Mucosa of rectum (tissue), 2 donors: ENCODE results near the gene BBS4.

Source experiments
- H3K27ac ChIP-seq, 2 donors: one replicate each; pipeline ENCODE4 v1.7.0; 2013; ENCODE audit warnings: inconsistent platforms in 2 of 2, low read depth in 2 of 2, low read length in 2 of 2
- H3K27me3 ChIP-seq, 2 donors: one replicate each; pipeline ENCODE4 v1.7.0; 2013; ENCODE audit warnings: low read length in 2 of 2; ENCODE audit not compliant: control insufficient read depth in 2 of 2, insufficient read depth in 2 of 2
- H3K36me3 ChIP-seq, 2 donors: one replicate each; pipeline ENCODE4 v1.7.0; 2013; ENCODE audit warnings: low read length in 2 of 2; ENCODE audit not compliant: control insufficient read depth in 2 of 2, insufficient read depth in 2 of 2
- H3K4me1 ChIP-seq, 2 donors: one replicate each; pipeline ENCODE4 v1.7.0; 2013; ENCODE audit warnings: low read length in 2 of 2, mild to moderate bottlenecking in 1 of 2; ENCODE audit not compliant: control insufficient read depth in 2 of 2, insufficient read depth in 2 of 2
- H3K4me3 ChIP-seq, 2 donors: one replicate each; pipeline ENCODE4 v1.7.0; 2013; ENCODE audit warnings: low read length in 2 of 2
- H3K9ac ChIP-seq, 2 donors: one replicate each; pipeline ENCODE4 v1.7.0; 2013; ENCODE audit warnings: low read length in 2 of 2, low read depth in 1 of 2, mild to moderate bottlenecking in 1 of 2
- H3K9me3 ChIP-seq, 2 donors: one replicate each; pipeline ENCODE4 v1.7.0; 2013; ENCODE audit warnings: low read length in 2 of 2; ENCODE audit not compliant: control insufficient read depth in 2 of 2
- donor health status: healthy.
- donor health status: Normal muscosa, but diverticular disease.

The BBS4 gene

DNA sequence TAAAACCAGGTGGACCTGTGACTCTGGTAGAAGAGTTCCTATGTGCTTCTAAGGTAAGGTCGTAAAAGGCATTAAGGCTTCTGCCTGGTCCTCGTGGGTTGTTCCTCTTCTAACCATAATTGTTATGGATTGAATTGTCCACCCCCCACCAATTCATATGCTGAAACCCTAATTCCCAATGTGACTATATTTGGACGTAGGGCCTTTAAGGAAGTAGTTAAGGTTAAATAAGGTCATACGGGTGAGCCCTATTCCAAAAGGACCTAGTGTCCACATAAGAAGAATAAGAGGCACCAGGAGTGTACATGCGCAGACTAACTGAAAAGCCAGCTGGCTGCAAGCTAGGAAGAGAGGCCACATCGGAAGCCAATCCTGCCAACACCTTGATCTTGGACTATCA, 95.6 kb downstream of the BBS4 start:
- Histone ChIP-seq H3K27me3 (no peaks in the 10 kb centered on the region), H3K9me3 (no peaks in the 10 kb centered on the region), H3K36me3 (no peaks in the 10 kb centered on the region), H3K27ac (no peak overlapping the region), H3K4me1 (peaks cover 13 to 18% of the 10 kb centered on the region in 2 donors), H3K4me3 (peak overlapping the region in 1 of 2 donors; percentile 34), H3K9ac (no peak overlapping the region)

DNA sequence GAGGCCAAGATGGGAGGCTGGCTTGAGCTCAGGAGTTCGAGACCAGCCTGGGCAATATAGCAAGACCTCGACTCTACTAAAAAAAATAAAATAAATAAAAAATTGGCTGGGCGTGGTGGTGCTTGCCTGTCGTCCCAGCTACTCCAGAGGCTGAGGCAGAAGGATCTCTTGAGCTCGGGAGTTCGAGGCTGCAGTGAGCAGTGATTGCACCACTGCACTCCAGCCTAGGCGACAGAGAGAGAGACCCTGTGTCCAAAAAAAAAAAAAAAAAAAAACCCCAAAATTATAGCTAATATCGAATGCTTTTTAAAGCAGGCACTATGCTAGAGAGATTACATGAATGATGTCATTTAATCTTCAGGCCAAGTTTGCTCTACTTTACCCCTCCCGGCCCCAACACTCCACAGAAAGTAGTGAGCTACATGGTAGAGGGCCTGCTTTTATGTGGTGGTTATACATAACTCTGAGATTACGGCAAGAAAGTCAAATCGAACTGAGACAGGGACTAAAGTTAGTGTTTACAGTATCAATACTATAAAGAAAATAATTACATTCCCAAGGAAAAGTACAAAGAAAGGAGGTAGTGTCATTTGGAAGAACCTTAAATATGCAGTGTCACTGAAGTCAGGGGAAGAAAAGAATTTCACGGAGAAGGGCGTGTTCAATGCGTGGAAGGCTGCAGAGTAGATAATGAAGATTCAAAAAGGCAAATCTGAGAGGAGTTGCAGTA, 96.4 kb downstream of the BBS4 start:
- Histone ChIP-seq H3K4me3 (peak overlapping the region; percentile 80 to 92), H3K27ac (peak overlapping the region in 1 of 2 donors; percentile 96), H3K9ac (peak overlapping the region; percentile 71 to 90), H3K27me3 (no peaks in the 10 kb centered on the region), H3K9me3 (no peaks in the 10 kb centered on the region), H3K36me3 (no peaks in the 10 kb centered on the region), H3K4me1 (peaks cover 13 to 18% of the 10 kb centered on the region in 2 donors)

DNA sequence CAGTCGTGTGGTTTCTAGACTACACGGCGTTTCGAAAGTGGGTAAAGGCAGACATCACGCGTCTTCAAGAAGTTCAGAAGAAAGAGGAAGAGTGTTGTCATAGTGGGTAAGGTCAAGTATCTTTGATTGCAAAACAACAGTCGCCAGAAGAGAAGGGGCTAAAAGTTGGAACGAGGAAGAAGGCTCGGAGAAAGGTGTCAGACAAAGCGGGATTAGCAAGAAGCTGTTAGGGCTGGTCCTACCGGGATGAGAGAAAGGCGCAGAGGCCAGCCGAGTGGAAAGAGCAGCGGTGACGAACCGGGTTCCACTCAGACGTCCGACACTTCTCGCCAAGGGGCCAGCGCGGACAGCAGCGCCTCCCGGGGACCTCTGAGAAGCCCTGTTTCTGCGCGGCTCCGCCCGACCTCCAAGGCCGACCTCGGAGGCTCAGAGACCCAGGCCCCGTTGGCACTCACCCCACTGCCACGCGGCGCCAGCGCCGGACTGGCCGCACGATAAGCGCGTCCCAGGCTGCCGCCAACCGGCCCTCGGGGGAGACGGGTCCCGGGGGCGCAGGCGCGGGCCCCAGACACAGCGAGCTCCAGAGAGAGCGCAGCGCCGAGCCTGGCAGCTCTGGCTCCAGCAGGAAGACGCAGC, 97.1 kb downstream of the BBS4 start:
- Histone ChIP-seq H3K36me3 (no peaks in the 10 kb centered on the region), H3K9ac (peak overlapping the region; percentile 71 to 90), H3K9me3 (no peaks in the 10 kb centered on the region), H3K27me3 (no peaks in the 10 kb centered on the region), H3K27ac (peak overlapping the region; percentile 79 to 96), H3K4me3 (peak overlapping the region; percentile 80 to 92), H3K4me1 (peaks cover 13 to 18% of the 10 kb centered on the region in 2 donors)

DNA sequence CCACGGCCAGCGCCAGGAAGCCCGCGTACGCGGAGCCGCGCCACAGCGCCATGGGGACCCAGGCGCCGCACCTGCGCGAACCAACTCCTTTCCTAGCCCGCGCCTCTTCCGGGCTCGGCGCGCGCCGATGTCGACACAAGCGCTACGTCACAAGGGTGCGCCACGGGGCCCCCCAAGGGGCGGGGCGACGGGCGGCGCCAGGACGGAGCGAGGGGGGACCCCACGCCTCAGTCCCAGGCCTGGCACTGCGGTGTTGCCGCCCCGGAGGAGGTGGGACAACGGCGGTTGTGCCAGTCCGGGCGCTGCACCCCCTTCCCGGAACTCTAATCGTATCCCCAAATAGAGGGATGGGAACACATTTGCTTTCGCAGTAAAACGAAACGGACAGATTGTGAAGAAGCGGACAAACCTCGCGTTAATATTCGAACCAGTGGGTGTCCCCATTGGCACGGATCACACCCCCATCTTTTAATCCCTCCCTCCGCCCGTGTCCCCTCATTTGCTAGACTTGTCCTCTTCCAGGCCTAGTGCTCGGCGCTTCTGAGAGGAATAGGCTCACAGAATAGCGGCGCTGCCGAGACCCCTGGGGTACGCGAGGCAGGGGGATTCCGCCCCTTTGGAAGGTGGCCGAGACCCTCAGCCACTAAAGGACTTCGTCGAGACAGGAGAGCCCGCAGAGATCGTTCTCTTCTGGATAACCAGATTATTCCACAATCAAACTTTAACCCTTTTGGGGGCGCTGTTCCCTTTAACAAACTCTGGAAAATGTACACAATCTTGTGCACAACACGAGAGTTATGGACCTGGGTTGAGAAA, 97.8 kb downstream of the BBS4 start, which contains the start of gene ADPGK:
TSS of gene ADPGK (minus strand) at position 119 of the 816 bp plus-strand sequence. CDS start at position 52, 67 bp downstream.
- Histone ChIP-seq H3K4me1 (peaks cover 13 to 18% of the 10 kb centered on the region in 2 donors), H3K9ac (peak within 1 kb of the TSS; percentile 71 to 90), H3K4me3 (peak within 1 kb of the TSS; percentile 80 to 92), H3K9me3 (no peaks in the 10 kb centered on the region), H3K36me3 (no peaks in the 10 kb centered on the region), H3K27ac (peak within 1 kb of the TSS; percentile 79 to 96), H3K27me3 (no peaks in the 10 kb centered on the region)

DNA sequence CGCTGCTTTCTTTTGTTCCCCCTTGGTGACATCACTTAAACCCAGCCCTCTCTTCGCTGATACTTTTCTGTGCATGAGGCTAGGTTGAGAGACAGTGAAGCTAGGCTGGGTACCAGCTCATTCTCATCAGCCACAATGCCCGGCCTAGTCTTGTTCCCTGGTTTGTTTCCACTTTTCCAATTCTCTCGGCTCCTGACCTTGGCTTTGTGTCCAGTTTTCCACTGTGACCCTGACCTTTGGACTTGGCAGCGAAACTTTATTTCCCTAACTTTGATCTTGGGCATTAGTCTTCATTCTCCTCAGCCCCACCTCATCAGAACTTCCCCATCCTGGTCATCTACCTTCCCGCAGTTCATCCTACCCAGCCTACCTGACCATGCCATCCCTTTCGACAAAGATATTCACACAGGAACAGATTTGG, 98.5 kb downstream of the BBS4 start:
- Histone ChIP-seq H3K9me3 (no peaks in the 10 kb centered on the region), H3K9ac (peak overlapping the region; percentile 71 to 76), H3K4me1 (peaks cover 13 to 18% of the 10 kb centered on the region in 2 donors), H3K4me3 (peak overlapping the region; percentile 80 to 92), H3K27ac (peak overlapping the region; percentile 79 to 96), H3K36me3 (no peaks in the 10 kb centered on the region), H3K27me3 (no peaks in the 10 kb centered on the region)

DNA sequence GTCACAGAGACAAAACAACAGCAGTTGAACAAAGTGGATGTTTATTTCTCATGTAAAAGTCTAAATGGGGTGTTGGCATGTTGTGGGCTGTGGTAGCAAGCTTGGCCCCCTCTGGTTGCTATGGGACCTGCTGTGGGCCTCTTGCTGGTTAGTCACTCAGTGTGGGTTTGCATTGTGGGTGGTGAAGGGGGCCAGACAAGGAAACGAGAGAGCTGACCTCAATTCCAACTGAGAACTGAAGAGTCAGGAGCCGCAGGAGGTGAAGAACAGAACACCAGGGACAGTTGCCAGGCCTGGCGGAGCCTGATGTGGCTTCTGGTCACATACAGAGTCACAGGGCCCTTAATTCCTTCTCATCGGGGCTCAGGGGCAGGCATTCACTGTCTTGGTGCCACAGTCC, 99.4 kb downstream of the BBS4 start:
- Histone ChIP-seq H3K9ac (no peak overlapping the region), H3K27me3 (no peaks in the 10 kb centered on the region), H3K36me3 (no peaks in the 10 kb centered on the region), H3K4me3 (no peak overlapping the region), H3K4me1 (peaks cover 13 to 18% of the 10 kb centered on the region in 2 donors), H3K27ac (no peak overlapping the region), H3K9me3 (no peaks in the 10 kb centered on the region)

DNA sequence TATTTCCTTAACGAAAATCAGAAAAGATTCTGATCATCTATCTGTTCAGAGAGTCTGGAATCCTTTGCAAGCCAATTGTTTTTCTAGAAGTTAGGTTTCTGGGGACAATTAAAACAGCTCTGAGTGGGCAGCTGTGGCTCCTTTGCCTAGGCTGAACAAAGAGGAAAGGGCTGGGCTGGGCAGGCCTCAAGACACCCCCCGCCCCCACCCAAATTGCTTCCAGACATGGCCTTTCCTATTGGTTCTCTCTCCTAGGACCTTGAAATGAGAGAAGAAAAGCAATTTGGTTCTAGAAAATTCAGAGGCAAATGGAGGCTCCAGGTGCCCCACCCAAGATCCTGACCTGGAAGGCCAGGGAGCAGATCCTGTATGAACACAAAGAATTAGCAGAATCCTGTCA, 99.8 kb downstream of the BBS4 start:
- Histone ChIP-seq H3K27me3 (no peaks in the 10 kb centered on the region), H3K4me1 (peaks cover 13 to 18% of the 10 kb centered on the region in 2 donors), H3K4me3 (no peak overlapping the region), H3K9ac (no peak overlapping the region), H3K36me3 (no peaks in the 10 kb centered on the region), H3K27ac (no peak overlapping the region), H3K9me3 (no peaks in the 10 kb centered on the region)

DNA sequence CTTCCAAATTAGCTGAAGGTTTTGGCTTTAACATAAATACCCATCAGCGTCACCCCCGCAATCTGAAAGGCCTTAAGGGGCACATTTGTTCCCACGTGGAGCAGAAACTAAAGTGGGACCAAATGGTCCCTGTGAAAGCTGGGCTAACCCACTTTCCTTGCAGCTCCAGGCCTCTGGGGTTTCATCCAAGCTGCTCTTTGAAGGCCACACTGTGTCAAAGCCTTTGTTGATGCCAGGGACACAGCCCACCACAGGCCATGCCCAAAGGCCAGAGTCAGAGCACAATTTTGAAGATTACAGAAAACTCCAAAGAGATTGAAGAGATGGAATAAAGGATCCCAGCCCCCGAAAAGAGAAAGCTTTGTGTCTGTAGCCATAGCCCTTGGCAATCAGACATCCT, 100.2 kb downstream of the BBS4 start:
- Histone ChIP-seq H3K27me3 (no peaks in the 10 kb centered on the region), H3K9me3 (no peaks in the 10 kb centered on the region), H3K4me3 (no peak overlapping the region), H3K4me1 (peaks cover 13 to 18% of the 10 kb centered on the region in 2 donors), H3K36me3 (no peaks in the 10 kb centered on the region), H3K9ac (no peak overlapping the region), H3K27ac (no peak overlapping the region)

DNA sequence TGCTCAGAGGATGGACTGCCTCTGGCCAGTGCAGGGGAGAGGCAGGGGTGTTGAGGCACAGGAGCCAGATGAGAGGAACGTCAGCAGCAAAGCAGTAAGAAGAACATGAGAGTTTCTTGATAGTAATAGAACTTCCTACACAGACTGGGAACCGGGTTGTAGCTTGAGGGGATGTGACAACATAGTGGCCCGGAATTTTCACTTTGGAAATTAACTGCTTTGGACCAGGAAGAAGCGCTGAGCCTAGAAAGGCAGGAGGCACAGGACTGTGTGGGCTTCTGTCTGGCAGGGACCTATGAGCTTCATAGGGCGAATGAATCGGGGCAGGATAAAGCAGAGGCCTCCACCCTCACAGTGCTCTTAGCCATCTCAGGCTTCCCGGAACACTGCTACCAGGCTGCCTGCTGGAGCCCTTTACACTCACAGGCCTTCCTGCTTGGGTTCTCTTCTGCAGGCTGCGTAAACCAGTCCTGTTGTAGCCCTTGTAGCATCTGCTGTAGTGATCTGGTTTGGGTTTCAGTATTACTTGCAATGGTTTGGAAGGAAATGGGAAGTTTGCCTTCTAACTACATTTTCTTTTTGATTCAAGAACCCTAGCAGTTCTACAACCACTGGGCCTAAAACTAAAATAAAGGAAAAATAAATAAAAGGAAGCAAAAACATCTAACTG, 100.8 kb downstream of the BBS4 start:
- Histone ChIP-seq H3K4me1 (peaks cover 13 to 16% of the 10 kb centered on the region in 2 donors), H3K27ac (no peak overlapping the region), H3K9ac (no peak overlapping the region), H3K9me3 (no peaks in the 10 kb centered on the region), H3K4me3 (no peak overlapping the region), H3K36me3 (no peaks in the 10 kb centered on the region), H3K27me3 (no peaks in the 10 kb centered on the region)
